ENCODE data around the gene CEND1.

GRCh38 chr11:773425-773824 lies 16.5 kb downstream of the CEND1 start:
- TF ChIP-seq POLR2AphosphoS5 (IDR thresholded peaks at IDR 0.05; ENCODE audit: low read depth, low read length), result no peak
- no peak for TF ChIP-seq TAF1 (IDR thresholded peaks at IDR 0.05; ENCODE audit: borderline replicate concordance, insufficient read depth, low read length)

All from PFSK-1 (cell line).